PC-9 (cell line): ENCODE data around the gene CHDH. TPM values are rescaled to one million over a fixed set of nuclear protein-coding genes. Genes with fewer than 3 reads are reported as not detected.

ENCODE experiments used
- BruUV-seq: library from RNA; stranded (reverse); fragments of 400-500 nt; replicated peaks from 2 replicates; lab custom pipeline; 2021; lab: Mats Ljungman, UMichigan
- CTCF ChIA-PET: fragments of 300-600 bp; sonication (Branson Sonifier 250); formaldehyde crosslinking; loops from one replicate; lab custom pipeline; 2022; ENCODE audit warnings: antibody characterized with exemption; lab: Charles Lee
- POLR2A ChIA-PET: fragments of 300-600 bp; sonication (Branson Sonifier 250); formaldehyde crosslinking; loops from one replicate; lab custom pipeline; 2022; ENCODE audit warnings: antibody characterized with exemption; ENCODE audit not compliant: unreplicated experiment; lab: Charles Lee
- DNase-seq, 2 experiments: peaks; one replicate each; pipeline versions ENCODE4 v3.0.0 to v3.0.0-alpha.2; 2015 to 2022; ENCODE audit warnings: mixed read lengths in 1 of 2
- H2AFZ ChIP-seq: fragments of 200-600 bp; sonication (generic); 2 replicates; pipeline ENCODE4 v1.8.1; 2017; ENCODE audit warnings: antibody characterized with exemption
- H3F3A ChIP-seq: fragments of 200-600 bp; sonication (generic); 2 replicates; pipeline ENCODE4 v1.8.1; 2017; ENCODE audit warnings: antibody characterized with exemption, mild to moderate bottlenecking, low read depth; ENCODE audit not compliant: insufficient read depth
- H3K27ac ChIP-seq: fragments of 200-600 bp; sonication (generic); 2 replicates; pipeline ENCODE4 v1.6.1; 2016; ENCODE audit warnings: mixed run types
- H3K27me3 ChIP-seq: fragments of 200-600 bp; sonication (generic); 2 replicates; pipeline ENCODE4 v1.6.1; 2016; ENCODE audit warnings: low read depth, mixed run types; ENCODE audit not compliant: insufficient read depth
- H3K36me3 ChIP-seq: fragments of 200-600 bp; sonication (generic); 2 replicates; pipeline ENCODE4 v1.6.1; 2016; ENCODE audit warnings: low read depth, mixed run types
- H3K4me1 ChIP-seq: fragments of 200-600 bp; sonication (generic); replicated peaks from 2 replicates; pipeline ENCODE4 v1.6.1; 2016; ENCODE audit warnings: mixed run types; ENCODE audit not compliant: insufficient read depth
- H3K4me2 ChIP-seq: fragments of 200-600 bp; sonication (generic); 2 replicates; pipeline ENCODE4 v1.6.1; 2017; ENCODE audit warnings: mixed run types
- H3K4me3 ChIP-seq: fragments of 200-600 bp; sonication (generic); 2 replicates; pipeline ENCODE4 v1.6.1; 2016; ENCODE audit warnings: mixed run types
- H3K79me2 ChIP-seq: fragments of 200-600 bp; sonication (generic); 2 replicates; pipeline ENCODE4 v1.6.1; 2017; ENCODE audit warnings: low read depth, mixed run types
- H3K9me2 ChIP-seq: fragments of 200-600 bp; sonication (generic); 2 replicates; pipeline ENCODE4 v1.8.1; 2017; ENCODE audit warnings: mild to moderate bottlenecking; ENCODE audit not compliant: insufficient read depth
- H3K9me3 ChIP-seq: fragments of 200-600 bp; sonication (generic); 2 replicates; pipeline ENCODE4 v1.8.1; 2016; ENCODE audit warnings: low read depth; ENCODE audit not compliant: insufficient read depth
- H4K20me1 ChIP-seq: fragments of 200-600 bp; sonication (generic); 2 replicates; pipeline ENCODE4 v1.8.1; 2017; ENCODE audit not compliant: insufficient read depth
- CTCF ChIP-seq: fragments of 200-600 bp; sonication (generic); conservative IDR thresholded peaks from 2 replicates; pipeline ENCODE4 v1.6.1; 2017; ENCODE audit warnings: mixed run types, antibody characterized with exemption, mild to moderate bottlenecking, moderate library complexity
- EZH2 ChIP-seq: fragments of 200-600 bp; sonication (generic); IDR thresholded peaks from 2 replicates; pipeline ENCODE4 v1.8.0; 2017; ENCODE audit warnings: antibody characterized with exemption, low read depth
- intact Hi-C: fragments of 100-400 bp; cut with micrococcal nuclease; formaldehyde crosslinking; loops from one replicate; pipeline ENCODE4 v1.10.0; 2022; ENCODE audit not compliant: unreplicated experiment
- total RNA-seq: library from RNA; stranded (reverse); gene quantifications from 2 replicates; pipeline ENCODE4 v1.2.3, GENCODE V29; 2021

Gene CHDH
- total RNA-seq, 1 experiment from 2014 or later, result not detected

GRCh38 chr3:53812434-53812833 is 33.8 kb downstream of the CHDH start:
- Histone ChIP-seq H3F3A (no peaks in the 10 kb centered on the region), H3K9me3 (no peaks in the 10 kb centered on the region), H3K79me2 (no peaks in the 10 kb centered on the region), H3K4me3 (no peak overlapping the region), H3K36me3 (no peaks in the 10 kb centered on the region), H3K27ac (no peak overlapping the region), H3K4me1 (no peaks in the 10 kb centered on the region), H3K27me3 (peaks cover 95% of the 10 kb centered on the region), H4K20me1 (no peaks in the 10 kb centered on the region), H2AFZ (no peak overlapping the region), H3K4me2 (no peak overlapping the region), H3K9me2 (no peaks in the 10 kb centered on the region)
- BruUV-seq, result no TSS peak
- ChIA-PET CTCF (no interaction called here), POLR2A (no interaction called here)
- TF ChIP-seq EZH2 (no peak), CTCF (no peak)
- intact Hi-C loops, result no loop called here
- no peak for DNase-seq

DNA sequence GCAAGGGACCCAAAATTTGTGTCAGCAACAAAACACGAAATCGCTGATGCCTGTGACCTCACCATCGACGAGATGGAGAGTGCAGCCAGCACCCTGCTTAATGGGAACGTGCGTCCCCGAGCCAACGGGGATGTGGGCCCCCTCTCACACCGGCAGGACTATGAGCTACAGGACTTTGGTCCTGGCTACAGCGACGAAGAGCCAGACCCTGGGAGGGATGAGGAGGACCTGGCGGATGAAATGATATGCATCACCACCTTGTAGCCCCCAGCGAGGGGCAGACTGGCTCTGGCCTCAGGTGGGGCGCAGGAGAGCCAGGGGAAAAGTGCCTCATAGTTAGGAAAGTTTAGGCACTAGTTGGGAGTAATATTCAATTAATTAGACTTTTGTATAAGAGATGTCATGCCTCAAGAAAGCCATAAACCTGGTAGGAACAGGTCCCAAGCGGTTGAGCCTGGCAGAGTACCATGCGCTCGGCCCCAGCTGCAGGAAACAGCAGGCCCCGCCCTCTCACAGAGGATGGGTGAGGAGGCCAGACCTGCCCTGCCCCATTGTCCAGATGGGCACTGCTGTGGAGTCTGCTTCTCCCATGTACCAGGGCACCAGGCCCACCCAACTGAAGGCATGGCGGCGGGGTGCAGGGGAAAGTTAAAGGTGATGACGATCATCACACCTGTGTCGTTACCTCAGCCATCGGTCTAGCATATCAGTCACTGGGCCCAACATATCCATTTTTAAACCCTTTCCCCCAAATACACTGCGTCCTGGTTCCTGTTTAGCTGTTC is 34.9 kb downstream of the CHDH start:
- CTCF ChIA-PET, result interaction anchor here (0.6 kb wide), 1 partner anchor 246 kb away, joined by 11 read pairs; no protein-coding TSS in a partner anchor
- Histone ChIP-seq H2AFZ (no peak overlapping the region), H3F3A (no peaks in the 10 kb centered on the region), H3K9me3 (no peaks in the 10 kb centered on the region), H3K27me3 (peaks cover 95% of the 10 kb centered on the region), H3K36me3 (no peaks in the 10 kb centered on the region), H3K4me3 (no peak overlapping the region), H3K4me2 (no peak overlapping the region), H3K27ac (no peak overlapping the region), H3K79me2 (no peaks in the 10 kb centered on the region), H3K9me2 (no peaks in the 10 kb centered on the region), H4K20me1 (no peaks in the 10 kb centered on the region), H3K4me1 (no peaks in the 10 kb centered on the region)
- POLR2A ChIA-PET, result no interaction called here
- no peak for DNase-seq
- no peak for TF ChIP-seq EZH2
- TF ChIP-seq CTCF, result no peak
- intact Hi-C loops, result no loop called here
- BruUV-seq, result no TSS peak

DNA sequence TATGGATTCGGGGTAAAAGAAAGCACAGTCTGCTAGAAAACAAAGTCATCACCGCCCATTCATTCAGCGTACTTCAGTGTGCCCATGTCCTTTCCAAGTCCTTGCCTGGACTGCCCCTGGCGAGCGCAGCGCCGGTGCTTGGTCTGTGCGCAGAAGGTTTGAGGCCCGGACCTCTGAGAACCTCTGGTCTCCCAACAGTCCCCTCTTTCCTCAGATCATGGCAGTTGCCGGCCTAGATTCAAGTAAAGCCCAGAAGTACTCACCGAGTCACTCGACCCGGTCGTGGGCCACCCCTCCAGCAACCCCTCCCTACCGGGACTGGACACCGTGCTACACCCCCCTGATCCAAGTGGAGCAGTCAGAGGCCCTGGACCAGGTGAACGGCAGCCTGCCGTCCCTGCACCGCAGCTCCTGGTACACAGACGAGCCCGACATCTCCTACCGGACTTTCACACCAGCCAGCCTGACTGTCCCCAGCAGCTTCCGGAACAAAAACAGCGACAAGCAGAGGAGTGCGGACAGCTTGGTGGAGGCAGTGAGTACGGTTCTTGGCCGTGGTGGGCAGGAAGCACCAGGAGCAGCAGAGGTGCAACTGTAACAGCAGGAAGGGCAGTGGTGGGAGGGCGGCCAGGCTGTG is 36.3 kb downstream of the CHDH start:
- Histone ChIP-seq H4K20me1 (no peaks in the 10 kb centered on the region), H3K4me1 (no peaks in the 10 kb centered on the region), H3F3A (no peaks in the 10 kb centered on the region), H3K4me3 (no peak overlapping the region), H2AFZ (no peak overlapping the region), H3K27ac (no peak overlapping the region), H3K9me2 (no peaks in the 10 kb centered on the region), H3K9me3 (no peaks in the 10 kb centered on the region), H3K36me3 (no peaks in the 10 kb centered on the region), H3K4me2 (no peak overlapping the region), H3K79me2 (no peaks in the 10 kb centered on the region), H3K27me3 (peaks cover 95% of the 10 kb centered on the region)
- intact Hi-C loops, result no loop called here
- DNase-seq, result no peak
- TF ChIP-seq CTCF (no peak), EZH2 (no peak)
- CTCF ChIA-PET, result no interaction called here
- POLR2A ChIA-PET, result no interaction called here
- BruUV-seq, result no TSS peak
